HG03520 (cell line): ENCODE measurements around the gene TNPO3.
"Not testable (repeated sequence)": the region's sequence is repeated elsewhere in the genome, so short reads cannot be mapped to it uniquely, and the experiment has no call there.

Experiments
- ATAC-seq: cut with Tn5 transposase; IDR thresholded peaks from one replicate; pipeline ENCODE4 v1.9.1; 2021; ENCODE audit warnings: mild to moderate bottlenecking, moderate library complexity; ENCODE audit not compliant: unreplicated experiment

The TNPO3 gene

GRCh38 chr7:128924707-128925588 is 130.0 kb downstream of the TNPO3 start:
- ATAC-seq: no peak

DNA sequence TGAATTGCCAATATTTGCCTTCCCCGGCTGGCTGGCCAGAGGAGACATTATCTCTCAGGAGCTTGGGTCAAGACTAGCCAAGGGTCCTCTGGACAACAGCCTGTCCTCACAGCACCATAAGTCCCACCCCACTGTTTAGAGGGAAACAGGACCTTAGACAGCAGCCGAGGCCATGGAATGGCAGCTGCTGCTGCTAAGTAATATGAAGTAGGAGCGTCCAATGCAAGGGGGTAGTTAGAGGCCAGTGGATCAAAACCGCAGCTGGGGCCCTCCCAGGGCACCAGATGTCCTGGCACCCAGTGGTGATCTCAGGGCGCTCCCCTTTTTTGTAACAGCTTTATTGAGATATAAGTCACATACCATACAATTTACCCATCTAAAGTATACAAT is 131.5 kb downstream of the TNPO3 start:
- ATAC-seq: no peak

GRCh38 chr7:128922496-128923410 is 132.2 kb downstream of the TNPO3 start:
- ATAC-seq: no peak

GRCh38 chr7:128921866-128922440 is 133.0 kb downstream of the TNPO3 start:
- ATAC-seq: no peak

GRCh38 chr7:128920913-128921582 is 133.9 kb downstream of the TNPO3 start:
- no peak for ATAC-seq

GRCh38 chr7:128919881-128920799 is 134.8 kb downstream of the TNPO3 start:
- no peak for ATAC-seq

DNA sequence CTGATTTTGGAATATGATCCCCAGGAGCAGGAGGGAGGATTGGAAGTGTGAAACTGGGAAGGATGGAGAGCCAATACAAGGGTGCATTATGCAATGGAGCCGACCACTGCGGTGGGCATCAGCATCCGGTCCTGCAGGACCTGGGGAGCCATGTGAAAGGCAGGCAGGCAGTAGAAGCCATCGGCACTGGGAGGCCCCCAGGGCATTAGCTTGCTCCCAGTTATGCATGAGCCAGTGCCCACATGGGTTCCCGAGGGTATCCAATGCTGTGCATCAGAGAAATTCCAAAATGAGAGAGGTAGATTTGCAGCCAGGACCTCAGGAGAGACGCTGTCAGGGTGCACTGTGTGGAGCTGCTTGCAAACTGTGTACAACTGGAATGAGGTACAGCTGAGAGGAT is 135.7 kb downstream of the TNPO3 start:
- ATAC-seq: no peak

DNA sequence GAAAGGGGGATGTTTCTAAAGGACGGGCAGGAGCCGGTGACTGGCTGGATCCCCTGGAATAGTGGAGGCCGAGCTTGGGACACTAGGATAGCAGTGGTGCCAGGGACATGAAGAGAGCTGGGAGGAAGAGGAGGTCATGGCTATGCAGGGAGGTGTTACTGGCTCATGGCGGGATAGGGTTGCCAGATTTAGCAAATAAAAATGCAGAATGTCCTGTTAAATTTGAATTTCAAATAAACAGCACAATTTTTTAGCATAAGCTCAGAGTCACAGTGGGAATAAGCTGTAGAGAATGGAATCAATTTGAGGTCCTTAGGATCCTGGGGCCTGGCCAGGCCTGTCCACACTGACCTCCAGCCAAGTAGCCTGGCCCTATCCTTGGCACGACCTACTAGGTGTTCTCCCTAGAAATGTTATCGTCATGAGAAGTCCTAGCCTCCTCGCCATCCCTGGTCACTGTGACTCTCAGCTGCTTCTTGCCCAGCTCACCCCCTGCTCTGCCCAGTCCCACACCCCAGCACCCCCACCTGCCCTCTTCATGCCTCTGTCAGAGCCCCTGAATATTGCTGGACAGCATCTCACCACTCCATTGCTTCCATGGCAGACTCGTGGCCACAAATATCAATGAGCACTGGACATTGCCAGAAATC is 136.8 kb downstream of the TNPO3 start:
- ATAC-seq: no peak

GRCh38 chr7:128917122-128917521 is 137.8 kb downstream of the TNPO3 start:
- ATAC-seq: no peak

DNA sequence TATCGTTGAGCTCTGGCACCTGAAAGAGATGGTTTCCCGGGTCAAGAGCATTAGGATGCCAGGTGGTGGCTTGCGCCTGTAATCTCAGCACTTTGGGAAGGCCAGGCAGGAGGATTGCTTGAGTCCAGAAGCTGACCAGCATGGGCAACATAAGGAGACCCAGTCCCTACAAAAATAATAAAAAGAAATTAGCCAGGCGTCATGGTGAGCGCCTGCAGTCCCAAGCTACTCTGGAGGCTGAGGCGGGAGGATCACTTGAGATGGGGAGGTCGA is 138.3 kb downstream of the TNPO3 start:
- ATAC-seq: no peak

- no peak for ATAC-seq
Observed at GRCh38 chr7:128915841-128916642, 138.9 kb downstream of the TNPO3 start.

- ATAC-seq: no peak
Observed at GRCh38 chr7:128915271-128915819, 139.6 kb downstream of the TNPO3 start.

DNA sequence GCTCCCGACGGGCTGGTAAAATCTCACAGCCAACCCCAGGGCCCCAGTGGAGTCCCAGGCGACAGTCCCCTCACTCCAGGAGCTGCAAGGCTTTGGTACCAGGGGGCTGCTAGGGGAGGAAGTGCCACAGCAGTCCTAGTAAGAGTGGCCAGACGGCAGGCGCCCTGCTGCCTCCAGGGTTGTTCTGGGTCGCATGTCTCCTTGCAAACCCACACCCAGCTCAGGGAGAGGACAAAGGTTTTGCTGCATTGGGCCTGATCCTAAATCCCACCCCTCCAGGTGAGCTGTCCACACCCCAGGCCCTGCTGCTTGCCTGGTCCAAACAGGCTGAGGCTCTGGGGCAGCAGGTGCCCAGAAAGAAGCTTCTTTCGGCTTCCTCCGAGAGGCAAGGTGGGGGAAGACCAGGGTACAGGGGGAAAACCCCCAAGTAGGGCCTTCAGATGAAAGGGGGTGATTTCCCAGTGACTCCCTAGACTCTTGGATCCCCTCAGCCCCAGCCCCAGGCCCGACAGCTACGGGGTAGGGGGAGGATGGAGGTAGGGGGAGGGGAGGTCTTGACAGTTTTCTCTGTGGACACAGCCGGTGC is 140.3 kb downstream of the TNPO3 start:
- ATAC-seq: no peak

DNA sequence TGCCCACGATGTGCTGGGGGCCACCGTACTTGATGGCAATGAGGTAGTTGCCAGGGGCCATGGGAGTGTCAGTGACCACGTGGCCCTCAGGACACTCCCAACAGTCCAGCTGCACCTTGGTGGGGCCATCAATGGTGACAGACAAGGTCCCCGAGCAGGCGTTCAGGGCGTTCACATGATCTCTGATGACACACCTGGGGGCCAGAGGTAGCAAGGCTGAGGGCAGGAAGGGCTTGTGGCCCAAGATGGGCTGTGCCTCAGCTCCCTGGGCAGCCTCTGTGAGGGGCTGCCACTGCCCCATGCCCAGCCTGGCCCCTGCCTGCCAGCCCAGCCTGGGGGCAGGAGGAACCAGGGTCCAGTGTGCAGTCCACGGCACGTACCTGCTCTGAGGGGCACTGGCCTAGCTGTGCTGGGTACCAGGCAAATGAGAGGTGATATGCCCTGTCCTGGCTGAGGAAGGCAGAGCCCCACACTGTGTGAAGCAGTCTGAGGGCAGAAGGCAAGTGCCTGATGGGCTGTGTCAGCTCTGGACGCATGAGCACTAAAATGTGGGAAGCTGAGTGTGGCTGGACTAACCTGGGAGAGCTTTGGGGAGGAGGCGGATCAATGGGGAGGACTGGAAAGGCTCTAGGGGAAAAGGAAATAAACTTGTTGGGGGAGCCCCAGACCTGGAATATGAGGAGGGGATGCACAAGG is 140.9 kb downstream of the TNPO3 start:
- ATAC-seq: no peak

DNA sequence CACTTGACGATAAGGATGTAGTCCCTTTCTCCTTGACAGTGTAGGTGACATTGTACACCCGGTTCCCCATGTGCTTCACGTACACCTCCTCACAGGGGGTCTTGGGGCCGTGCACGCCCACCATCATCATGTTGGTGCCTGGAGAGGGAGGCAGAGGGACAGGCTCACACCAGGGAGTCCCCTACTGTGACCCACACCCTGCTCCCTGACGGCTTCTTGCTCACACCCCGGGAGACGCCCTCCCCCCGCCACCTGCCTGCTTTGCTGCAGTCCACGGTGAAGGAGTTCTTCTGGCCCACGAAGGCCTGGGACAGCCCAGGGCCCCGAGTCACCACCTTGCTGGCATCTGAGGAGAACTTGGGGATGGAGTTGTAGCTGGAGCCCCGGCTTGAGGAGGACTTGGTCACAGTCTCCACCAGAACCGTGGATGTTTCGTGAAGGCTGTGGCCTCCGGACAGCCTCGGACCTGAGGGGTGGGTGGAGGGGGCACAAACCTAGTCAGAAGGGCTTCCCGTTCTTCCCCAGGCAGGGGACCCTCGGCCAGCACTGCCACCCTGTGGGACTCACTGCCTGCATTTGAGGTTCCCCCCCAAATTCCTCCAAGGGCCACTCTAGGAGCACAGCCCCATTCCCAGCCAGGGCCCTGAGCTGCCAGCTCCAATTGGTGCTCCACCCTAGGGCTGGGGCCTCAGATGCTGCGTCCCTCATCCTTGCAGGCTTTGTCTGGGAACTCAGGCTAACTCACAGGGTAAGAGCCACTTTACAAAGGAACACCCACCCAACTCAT is 142.0 kb downstream of the TNPO3 start:
- not testable (repeated sequence) for ATAC-seq

DNA sequence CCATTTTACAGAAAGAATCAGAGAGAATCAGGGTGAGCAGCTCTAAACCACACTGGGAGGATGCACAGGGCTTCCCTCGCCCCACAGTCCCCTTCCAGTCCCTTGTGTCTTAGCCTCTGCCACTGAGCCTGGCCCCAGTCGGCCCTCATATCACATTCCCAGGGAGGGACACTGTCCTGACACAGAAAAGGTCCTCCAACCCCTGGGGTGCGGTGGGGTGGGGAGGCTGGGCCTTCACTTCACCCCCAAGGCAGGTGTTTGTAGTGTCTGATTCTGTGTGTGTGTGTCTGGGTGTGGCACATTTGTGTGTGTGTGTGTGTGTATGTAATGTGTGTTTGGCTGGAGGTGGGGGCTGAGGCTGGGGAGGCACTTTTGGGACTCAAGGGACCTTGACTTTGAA is 142.6 kb downstream of the TNPO3 start:
- no peak for ATAC-seq
